ENCODE data around the gene PER2.
A peak's percentile ranks its signal among the peaks of the same experiment; 100 is the strongest.

The PER2 gene

GRCh38 chr2:238225911-238226697, 62.3 kb downstream of the PER2 start:
- no peak for DNase-seq

GRCh38 chr2:238225121-238225520, 63.3 kb downstream of the PER2 start:
- DNase-seq = no peak

- no peak for DNase-seq
These were observed 63.9 kb downstream of the PER2 start for GRCh38 chr2:238224356-238225035.

GRCh38 chr2:238220892-238221521, 67.4 kb downstream of the PER2 start:
- no peak for DNase-seq

- DNase-seq = no peak
These were observed 68.0 kb downstream of the PER2 start for GRCh38 chr2:238220274-238220891.

- DNase-seq = no peak
These were observed 71.7 kb downstream of the PER2 start for GRCh38 chr2:238216651-238217184.

- no peak for DNase-seq
These were observed 81.4 kb downstream of the PER2 start for GRCh38 chr2:238207006-238207405.

GRCh38 chr2:238203973-238204683, 84.3 kb downstream of the PER2 start:
- DNase-seq = no peak

- DNase-seq = peak; percentile 84
These were observed 85.1 kb downstream of the PER2 start, which contains the start of gene ILKAP for GRCh38 chr2:238203094-238203972. Gene ILKAP (minus strand): TSS chr2:238203695. CDS start chr2:238203553, 142 bp downstream.

GRCh38 chr2:238202326-238203093, 85.9 kb downstream of the PER2 start:
- no peak for DNase-seq

All from NCI-H2227 treated with DMSO at 0.1 percent for 48 hours (cell line).